ENCODE measurements around the gene SLC25A39. TPM values are rescaled to one million over a fixed set of nuclear protein-coding genes. Genes with fewer than 3 reads are reported as not detected.

SLC25A39 gene
- total RNA-seq, 1 donor from 2014 or later: 129 TPM

DNA sequence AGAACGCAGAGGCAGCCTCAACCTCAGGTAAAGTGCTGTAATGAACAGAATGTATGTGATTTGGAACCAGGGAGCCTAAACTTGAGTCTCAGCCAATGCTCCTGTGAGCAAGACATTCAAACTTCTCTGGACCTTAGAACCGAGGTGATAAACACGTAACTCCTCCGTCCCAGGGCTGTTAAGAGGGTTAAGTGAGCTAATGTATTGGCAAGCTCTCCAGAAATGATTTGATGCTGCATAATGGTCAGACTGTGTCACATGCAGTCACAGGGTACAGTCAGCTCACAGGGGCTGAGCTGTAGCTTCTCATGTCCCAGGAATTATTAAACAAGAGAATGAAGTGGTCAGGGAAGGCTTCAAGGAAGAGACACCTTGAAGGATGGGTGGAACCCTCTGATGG is 46.6 kb downstream of the SLC25A39 start:
- no peaks in the 10 kb centered on the region for H3K36me3 Mint-ChIP-seq (ENCODE audit: low read depth)
- H3K27me3 Mint-ChIP-seq: peaks cover 17% of the 10 kb centered on the region
- CTCF ChIA-PET: no interaction called here
- POLR2A ChIA-PET: no interaction called here
- peaks cover 10% of the 10 kb centered on the region for H3K4me1 Mint-ChIP-seq
- no peak for TF ChIP-seq CTCF (IDR thresholded peaks at IDR 0.05)
- no peak overlapping the region for H3K4me3 Mint-ChIP-seq
- intact Hi-C loops (cut with micrococcal nuclease): loop anchor here (5.0 kb wide), 1 partner anchor 56 kb away; no protein-coding TSS in a partner anchor
- DNase-seq (no peak), ATAC-seq (ENCODE audit: low read depth) (no peak)
- no peaks in the 10 kb centered on the region for H3K9me3 Mint-ChIP-seq
- no peak overlapping the region for H3K27ac Mint-ChIP-seq

DNA sequence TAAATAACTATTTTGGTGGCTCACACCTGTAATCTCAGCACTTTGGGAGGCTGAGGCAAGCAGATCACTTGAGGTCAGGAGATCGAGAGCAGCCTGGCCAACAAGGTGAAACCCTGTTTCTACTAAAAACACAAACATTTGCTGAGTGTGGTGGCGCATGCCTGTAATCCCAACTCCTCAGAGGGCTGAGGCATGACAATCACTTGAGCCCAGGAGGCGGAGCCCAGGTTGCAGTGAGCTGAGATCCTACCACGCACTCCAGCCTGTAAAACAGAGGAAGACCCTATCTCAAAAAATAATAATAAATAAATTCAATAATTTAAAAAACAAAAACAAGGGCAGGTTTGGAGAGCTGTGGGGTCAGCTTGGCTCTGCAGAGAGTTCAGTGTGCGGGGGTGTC is 51.0 kb downstream of the SLC25A39 start:
- ChIA-PET POLR2A (no interaction called here), CTCF (no interaction called here)
- no peaks in the 10 kb centered on the region for H3K36me3 Mint-ChIP-seq (ENCODE audit: low read depth)
- H3K4me1 Mint-ChIP-seq: no peaks in the 10 kb centered on the region
- ATAC-seq (ENCODE audit: low read depth): no peak
- no peak overlapping the region for H3K4me3 Mint-ChIP-seq
- peaks cover 24% of the 10 kb centered on the region for H3K27me3 Mint-ChIP-seq
- intact Hi-C loops (cut with micrococcal nuclease): no loop called here
- DNase-seq: no peak
- no peak overlapping the region for H3K27ac Mint-ChIP-seq
- TF ChIP-seq CTCF (IDR thresholded peaks at IDR 0.05): no peak
- H3K9me3 Mint-ChIP-seq: no peaks in the 10 kb centered on the region

DNA sequence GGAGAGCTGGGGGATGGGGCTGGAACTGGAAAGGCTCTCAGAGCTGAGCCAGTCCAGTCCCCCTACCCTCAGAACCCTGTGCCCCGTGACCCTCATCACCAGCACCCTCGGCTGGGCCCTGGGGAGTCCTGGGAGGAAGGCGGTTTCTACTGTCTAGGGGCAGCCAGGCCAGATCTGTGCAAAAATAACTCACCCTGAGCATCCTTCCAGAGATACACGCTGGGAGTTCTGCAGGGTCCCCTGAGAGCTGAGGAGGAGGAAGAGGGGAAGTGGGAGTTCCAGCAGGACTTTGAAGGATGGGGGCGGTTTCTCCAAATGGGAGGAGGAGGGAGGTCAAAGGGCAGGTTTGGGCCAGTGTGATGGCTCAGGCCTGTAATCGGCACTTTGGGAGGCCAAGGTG is 51.7 kb downstream of the SLC25A39 start:
- Mint-ChIP-seq H3K4me1 (no peaks in the 10 kb centered on the region), H3K27me3 (peaks cover 21% of the 10 kb centered on the region), H3K27ac (no peak overlapping the region), H3K36me3 (ENCODE audit: low read depth) (no peaks in the 10 kb centered on the region), H3K9me3 (no peaks in the 10 kb centered on the region), H3K4me3 (no peak overlapping the region)
- no peak for TF ChIP-seq CTCF (IDR thresholded peaks at IDR 0.05)
- DNase-seq: no peak
- CTCF ChIA-PET: no interaction called here
- POLR2A ChIA-PET: no interaction called here
- intact Hi-C loops (cut with micrococcal nuclease): no loop called here
- ATAC-seq (ENCODE audit: low read depth): no peak

DNA sequence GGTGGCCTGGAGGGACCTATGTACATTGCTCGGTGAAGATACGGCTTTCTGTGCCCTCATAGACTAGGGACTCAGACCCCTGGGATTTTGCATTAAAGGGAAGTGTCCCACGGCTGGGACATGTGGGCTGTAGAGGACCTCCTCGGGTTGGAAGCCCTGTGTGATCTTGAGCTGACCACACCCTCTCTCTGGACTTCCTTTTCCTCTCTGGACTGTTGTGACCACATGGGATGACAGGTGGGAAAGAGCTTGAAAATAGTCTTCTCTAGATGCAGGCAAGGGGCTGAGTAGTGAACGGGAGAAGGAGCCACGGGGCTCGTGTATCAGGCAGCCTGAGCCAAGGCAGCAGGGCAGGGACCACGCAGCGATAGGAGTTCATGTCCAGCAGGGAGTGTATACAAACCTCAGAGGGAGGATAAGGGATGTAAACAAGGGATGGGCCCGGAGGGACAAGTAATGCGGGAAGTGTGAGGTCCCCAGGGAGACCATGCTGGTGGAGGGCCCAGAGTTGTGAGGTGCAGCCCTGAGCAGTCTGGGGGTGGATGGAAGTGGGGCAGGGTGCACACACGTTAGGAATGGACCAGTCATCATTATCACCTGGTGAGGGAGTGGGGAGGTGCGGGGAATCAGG is 52.2 kb downstream of the SLC25A39 start:
- Mint-ChIP-seq H3K36me3 (ENCODE audit: low read depth) (no peaks in the 10 kb centered on the region), H3K4me1 (no peaks in the 10 kb centered on the region), H3K9me3 (no peaks in the 10 kb centered on the region), H3K27me3 (peaks cover 21% of the 10 kb centered on the region), H3K4me3 (no peak overlapping the region), H3K27ac (no peak overlapping the region)
- ATAC-seq (ENCODE audit: low read depth) (no peak), DNase-seq (no peak)
- CTCF ChIA-PET: no interaction called here
- POLR2A ChIA-PET: no interaction called here
- intact Hi-C loops (cut with micrococcal nuclease): no loop called here
- TF ChIP-seq CTCF (IDR thresholded peaks at IDR 0.05): no peak

Other genes with a start within 250 kb of the SLC25A39 start
- gene HDAC5, start 201.2 kb downstream of the SLC25A39 start, total RNA-seq: 28.4 and 35.1 TPM in 2 replicates
- gene HROB, start 182.9 kb downstream of the SLC25A39 start, total RNA-seq: 2.2 and 5.0 TPM in 2 replicates
- not detected in 2 replicates for gene ASB16, start 154.1 kb downstream of the SLC25A39 start, total RNA-seq
- 32.3 and 36.0 TPM in 2 replicates for gene TMUB2, start 137.9 kb downstream of the SLC25A39 start, total RNA-seq
- 92.0 and 103 TPM in 2 replicates for gene ATXN7L3, start 124.9 kb downstream of the SLC25A39 start, total RNA-seq
- gene UBTF, start 105.1 kb downstream of the SLC25A39 start, total RNA-seq: 139 and 146 TPM in 2 replicates
- gene SLC4A1, start 56.7 kb downstream of the SLC25A39 start, total RNA-seq: 0.10 and 0.13 TPM in 2 replicates
- gene RUNDC3A, start 16.2 kb downstream of the SLC25A39 start, total RNA-seq: 0.07 and 0.17 TPM in 2 replicates
- gene GRN, start 20.5 kb upstream of the SLC25A39 start, total RNA-seq: 229 and 250 TPM in 2 replicates
- 0.49 and 0.75 TPM in 2 replicates for gene FAM171A2, start 39.0 kb upstream of the SLC25A39 start, total RNA-seq
- not detected in 2 replicates for gene ITGA2B, start 64.8 kb upstream of the SLC25A39 start, total RNA-seq
- gene GPATCH8, start 178.6 kb upstream of the SLC25A39 start, total RNA-seq: 62.2 and 64.5 TPM in 2 replicates
- 0.91 TPM in 2 replicates for gene FZD2, start 232.7 kb upstream of the SLC25A39 start, total RNA-seq

Measured in activated B cell treated with CpG ODN at 0.5 μM for 24 hours (primary cell).